ENCODE measurements around the gene ADGRE3.
"Not testable (repeated sequence)": the region's sequence is repeated elsewhere in the genome, so short reads cannot be mapped to it uniquely, and the experiment has no call there.

ADGRE3 gene

GRCh38 chr19:14649020-14649419 is 25.6 kb downstream of the ADGRE3 start:
- ATAC-seq (ENCODE audit: low read depth) (no peak), DNase-seq (ENCODE audit: low spot score in 2 of 2) (no peak)
- no peak overlapping the region for H3K27ac Mint-ChIP-seq
- peaks cover 15% of the 10 kb centered on the region for H3K27me3 Mint-ChIP-seq
- H3K36me3 Mint-ChIP-seq = peaks cover 12% of the 10 kb centered on the region
- H3K4me3 Mint-ChIP-seq = no peak overlapping the region
- peaks cover 10% of the 10 kb centered on the region for H3K4me1 Mint-ChIP-seq
- peaks cover 16% of the 10 kb centered on the region for H3K9me3 Mint-ChIP-seq

- DNase-seq (ENCODE audit: low spot score in 2 of 2) (no peak), ATAC-seq (ENCODE audit: low read depth) (no peak)
- Mint-ChIP-seq H3K36me3 (peaks cover 12% of the 10 kb centered on the region), H3K27me3 (peaks cover 15% of the 10 kb centered on the region), H3K9me3 (peaks cover 16% of the 10 kb centered on the region), H3K4me3 (no peak overlapping the region), H3K4me1 (peaks cover 10% of the 10 kb centered on the region), H3K27ac (no peak overlapping the region)
Measured at GRCh38 chr19:14648506-14648905, 26.1 kb downstream of the ADGRE3 start.

- Mint-ChIP-seq H3K36me3 (peaks cover 4% of the 10 kb centered on the region), H3K9me3 (peaks cover 4% of the 10 kb centered on the region), H3K4me3 (no peak overlapping the region), H3K27me3 (no peaks in the 10 kb centered on the region), H3K4me1 (peaks cover 12% of the 10 kb centered on the region), H3K27ac (no peak overlapping the region)
- DNase-seq (ENCODE audit: low spot score in 2 of 2) = no peak
- no peak for ATAC-seq (ENCODE audit: low read depth)
Measured at GRCh38 chr19:14639536-14640277, 34.9 kb downstream of the ADGRE3 start.

- H3K4me3 Mint-ChIP-seq = no peak overlapping the region
- H3K27ac Mint-ChIP-seq = no peak overlapping the region
- H3K27me3 Mint-ChIP-seq = no peaks in the 10 kb centered on the region
- H3K4me1 Mint-ChIP-seq = peaks cover 10% of the 10 kb centered on the region
- peaks cover 4% of the 10 kb centered on the region for H3K36me3 Mint-ChIP-seq
- DNase-seq (ENCODE audit: low spot score in 2 of 2) (peak in 1 of 2 donors; percentile 32), ATAC-seq (ENCODE audit: low read depth) (peak; percentile 84)
- H3K9me3 Mint-ChIP-seq = peaks cover 2% of the 10 kb centered on the region
Measured at GRCh38 chr19:14632286-14632685, 42.4 kb downstream of the ADGRE3 start.

- no peak for DNase-seq (ENCODE audit: low spot score in 2 of 2)
- Mint-ChIP-seq H3K9me3 (peaks cover 5% of the 10 kb centered on the region), H3K36me3 (peaks cover 6% of the 10 kb centered on the region), H3K4me3 (no peak overlapping the region), H3K27me3 (no peaks in the 10 kb centered on the region), H3K4me1 (peaks cover 4% of the 10 kb centered on the region), H3K27ac (no peak overlapping the region)
- ATAC-seq (ENCODE audit: low read depth) = no peak
Measured at GRCh38 chr19:14629557-14629956, 45.1 kb downstream of the ADGRE3 start.

GRCh38 chr19:14624491-14624890 is 50.2 kb downstream of the ADGRE3 start:
- DNase-seq (ENCODE audit: low spot score in 2 of 2); H3K4me1 Mint-ChIP-seq; H3K9me3 Mint-ChIP-seq; ATAC-seq (ENCODE audit: low read depth); H3K36me3 Mint-ChIP-seq; H3K4me3 Mint-ChIP-seq; H3K27me3 Mint-ChIP-seq; H3K27ac Mint-ChIP-seq: not testable (repeated sequence)

GRCh38 chr19:14619404-14619803 is 55.2 kb downstream of the ADGRE3 start:
- Mint-ChIP-seq H3K27me3 (no peaks in the 10 kb centered on the region), H3K9me3 (peaks cover 5% of the 10 kb centered on the region), H3K36me3 (peaks cover 20% of the 10 kb centered on the region), H3K4me3 (no peak overlapping the region), H3K4me1 (peaks cover 10% of the 10 kb centered on the region), H3K27ac (no peak overlapping the region)
- ATAC-seq (ENCODE audit: low read depth) = no peak
- no peak for DNase-seq (ENCODE audit: low spot score in 2 of 2)

- peak overlapping the region; percentile 83 for H3K27ac Mint-ChIP-seq
Measured at GRCh38 chr19:14616407-14616806, 58.2 kb downstream of the ADGRE3 start.

GRCh38 chr19:14615623-14616022 is 59.0 kb downstream of the ADGRE3 start:
- H3K4me3 Mint-ChIP-seq = no peak overlapping the region
- H3K4me1 Mint-ChIP-seq = peaks cover 21% of the 10 kb centered on the region
- H3K27me3 Mint-ChIP-seq = no peaks in the 10 kb centered on the region
- peaks cover 5% of the 10 kb centered on the region for H3K9me3 Mint-ChIP-seq
- DNase-seq (ENCODE audit: low spot score in 2 of 2) (no peak), ATAC-seq (ENCODE audit: low read depth) (no peak)
- peak overlapping the region; percentile 83 for H3K27ac Mint-ChIP-seq
- peaks cover 25% of the 10 kb centered on the region for H3K36me3 Mint-ChIP-seq

More at GRCh38 chr19:14616407-14616806, 58.2 kb downstream of the ADGRE3 start:
- DNase-seq (ENCODE audit: low spot score in 2 of 2) (no peak), ATAC-seq (ENCODE audit: low read depth) (no peak)
- peaks cover 5% of the 10 kb centered on the region for H3K9me3 Mint-ChIP-seq
- H3K4me3 Mint-ChIP-seq = no peak overlapping the region
- peaks cover 22% of the 10 kb centered on the region for H3K36me3 Mint-ChIP-seq
- H3K27me3 Mint-ChIP-seq = no peaks in the 10 kb centered on the region
- H3K4me1 Mint-ChIP-seq = peaks cover 18% of the 10 kb centered on the region

- Mint-ChIP-seq H3K9me3 (peaks cover under 1% of the 10 kb centered on the region), H3K4me1 (peaks cover 24% of the 10 kb centered on the region), H3K36me3 (peaks cover 29% of the 10 kb centered on the region), H3K27ac (peak overlapping the region; percentile 99), H3K4me3 (peak overlapping the region; percentile 68), H3K27me3 (no peaks in the 10 kb centered on the region)
- DNase-seq (ENCODE audit: low spot score in 2 of 2) (peak; percentile 61 to 68), ATAC-seq (ENCODE audit: low read depth) (peak; percentile 86)
Measured at GRCh38 chr19:14614099-14614412, 60.6 kb downstream of the ADGRE3 start.

GRCh38 chr19:14613399-14614098 is 61.1 kb downstream of the ADGRE3 start:
- peak overlapping the region; percentile 99 for H3K27ac Mint-ChIP-seq
- peak in 1 of 2 donors; percentile 49 for DNase-seq (ENCODE audit: low spot score in 2 of 2)
- H3K4me1 Mint-ChIP-seq = peaks cover 24% of the 10 kb centered on the region
- peak; percentile 67 for ATAC-seq (ENCODE audit: low read depth)
- not testable (repeated sequence) for H3K27me3 Mint-ChIP-seq, H3K9me3 Mint-ChIP-seq
- peak overlapping the region; percentile 68 for H3K4me3 Mint-ChIP-seq
- H3K36me3 Mint-ChIP-seq = peaks cover 25% of the 10 kb centered on the region

- DNase-seq (ENCODE audit: low spot score in 2 of 2) = no peak
- H3K27me3 Mint-ChIP-seq = no peaks in the 10 kb centered on the region
- peaks cover 26% of the 10 kb centered on the region for H3K4me1 Mint-ChIP-seq
- no peak for ATAC-seq (ENCODE audit: low read depth)
- no peak overlapping the region for H3K4me3 Mint-ChIP-seq
- no peaks in the 10 kb centered on the region for H3K9me3 Mint-ChIP-seq
- peak overlapping the region; percentile 99 for H3K27ac Mint-ChIP-seq
- peaks cover 30% of the 10 kb centered on the region for H3K36me3 Mint-ChIP-seq
Measured at GRCh38 chr19:14612657-14613056, 62.0 kb downstream of the ADGRE3 start.

- not testable (repeated sequence) for ATAC-seq (ENCODE audit: low read depth)
Measured at GRCh38 chr19:14612242-14612641, 62.4 kb downstream of the ADGRE3 start.

GRCh38 chr19:14611051-14611450 is 63.6 kb downstream of the ADGRE3 start:
- Mint-ChIP-seq H3K4me1 (peaks cover 26% of the 10 kb centered on the region), H3K4me3 (no peak overlapping the region), H3K36me3 (peaks cover 24% of the 10 kb centered on the region), H3K9me3 (no peaks in the 10 kb centered on the region), H3K27ac (peak overlapping the region; percentile 68), H3K27me3 (no peaks in the 10 kb centered on the region)
- DNase-seq (ENCODE audit: low spot score in 2 of 2) = no peak
- ATAC-seq (ENCODE audit: low read depth) = no peak

More at GRCh38 chr19:14612242-14612641, 62.4 kb downstream of the ADGRE3 start:
- H3K9me3 Mint-ChIP-seq; H3K4me3 Mint-ChIP-seq; DNase-seq (ENCODE audit: low spot score in 2 of 2); H3K27me3 Mint-ChIP-seq: not testable (repeated sequence)
- peak overlapping the region; percentile 60 for H3K27ac Mint-ChIP-seq
- H3K36me3 Mint-ChIP-seq = peaks cover 27% of the 10 kb centered on the region
- H3K4me1 Mint-ChIP-seq = peaks cover 26% of the 10 kb centered on the region

All from memory B cell (primary cell).